Natural killer cell (primary cell): Measurements from ENCODE around the gene NME1. TPM values are rescaled to one million over a fixed set of nuclear protein-coding genes. Genes with fewer than 3 reads are reported as not detected.
"Not testable (repeated sequence)": the region's sequence is repeated elsewhere in the genome, so short reads cannot be mapped to it uniquely, and the experiment has no call there.

Source experiments
- ATAC-seq, 3 donors: fragments of 150-1000 bp in 2 of 3; fragments of 200-7000 bp in 1 of 3; cut with Tn5 transposase; 1 replicate in 1 of 3; 2 replicates in 2 of 3; pipeline ENCODE4 v1.10.0; 2021; ENCODE audit warnings: mild to moderate bottlenecking in 2 of 3, moderate library complexity in 2 of 3
- DNase-seq, 2 donors: peaks; one replicate each; pipeline versions ENCODE4 v3.0.0 to v3.0.0-alpha.2; 2013 to 2021; ENCODE audit warnings: mixed read lengths in 1 of 2
- H3K27ac ChIP-seq: one replicate; pipeline ENCODE4 v1.5.1; 2013; ENCODE audit warnings: mild to moderate bottlenecking, low read length
- H3K27me3 ChIP-seq: one replicate; pipeline ENCODE4 v1.6.1; 2013; ENCODE audit warnings: low read length; ENCODE audit not compliant: control insufficient read depth, insufficient read depth
- H3K36me3 ChIP-seq: one replicate; pipeline ENCODE4 v1.6.1; 2013; ENCODE audit warnings: low read length; ENCODE audit not compliant: control insufficient read depth, insufficient read depth
- H3K4me1 ChIP-seq: one replicate; pipeline ENCODE4 v1.6.1; 2013; ENCODE audit warnings: low read length; ENCODE audit not compliant: control insufficient read depth, insufficient read depth
- H3K4me3 ChIP-seq: one replicate; pipeline ENCODE4 v1.5.1; 2013; ENCODE audit warnings: low read length
- H3K9me3 ChIP-seq: one replicate; pipeline ENCODE4 v1.6.1; 2013; ENCODE audit warnings: low read length; ENCODE audit not compliant: control insufficient read depth, insufficient read depth
- H3K27ac Mint-ChIP-seq, 2 donors: one replicate each; pipeline ENCODE4 v1.8.0; 2022; ENCODE audit warnings: mild to moderate bottlenecking in 2 of 2, mixed read lengths in 2 of 2, moderate library complexity in 1 of 2
- H3K27me3 Mint-ChIP-seq, 2 donors: one replicate each; pipeline ENCODE4 v1.8.0; 2022; ENCODE audit warnings: low read depth in 2 of 2, mixed read lengths in 2 of 2
- H3K36me3 Mint-ChIP-seq: one replicate; pipeline ENCODE4 v1.8.0; 2022; ENCODE audit warnings: mixed read lengths
- H3K4me1 Mint-ChIP-seq, 2 donors: one replicate each; pipeline ENCODE4 v1.8.0; 2022; ENCODE audit warnings: mixed read lengths in 2 of 2
- H3K4me3 Mint-ChIP-seq: one replicate; pipeline ENCODE4 v1.8.0; 2022; ENCODE audit warnings: mild to moderate bottlenecking, moderate library complexity, mixed read lengths
- H3K9me3 Mint-ChIP-seq, 2 donors: one replicate each; pipeline ENCODE4 v1.8.0; 2022; ENCODE audit warnings: mixed read lengths in 2 of 2
- WGBS: methylation state at CpG from one replicate; pipeline ENCODE4 v1.1.7; 2013; ENCODE audit warnings: missing lambda C conversion rate; ENCODE audit not compliant: insufficient coverage; 5-methylcytosine and 5-hydroxymethylcytosine counted together
- intact Hi-C: fragments of 100-400 bp; cut with micrococcal nuclease; formaldehyde crosslinking; loops from one replicate; pipeline ENCODE4 v1.14.2; 2022
- total RNA-seq, 4 donors: library from RNA; stranded (reverse); fragments of 120-200 nt in 1 of 4; gene quantifications; one replicate each; pipeline versions ENCODE4 v1.2.3 to v1.2.4, GENCODE V29; 2013 to 2022
- TF ChIP-seq, protein P1 (sequence below): fragments of 200-600 bp; IDR thresholded peaks from one replicate; pipeline ENCODE4 v1.8.0; 2022; ENCODE audit warnings: antibody characterized with exemption

Gene NME1
- 10 to 100 TPM; 14.7 to 17.8 (median 15.0) TPM for total RNA-seq
- total RNA-seq (2013), result 19.6 TPM

DNA sequence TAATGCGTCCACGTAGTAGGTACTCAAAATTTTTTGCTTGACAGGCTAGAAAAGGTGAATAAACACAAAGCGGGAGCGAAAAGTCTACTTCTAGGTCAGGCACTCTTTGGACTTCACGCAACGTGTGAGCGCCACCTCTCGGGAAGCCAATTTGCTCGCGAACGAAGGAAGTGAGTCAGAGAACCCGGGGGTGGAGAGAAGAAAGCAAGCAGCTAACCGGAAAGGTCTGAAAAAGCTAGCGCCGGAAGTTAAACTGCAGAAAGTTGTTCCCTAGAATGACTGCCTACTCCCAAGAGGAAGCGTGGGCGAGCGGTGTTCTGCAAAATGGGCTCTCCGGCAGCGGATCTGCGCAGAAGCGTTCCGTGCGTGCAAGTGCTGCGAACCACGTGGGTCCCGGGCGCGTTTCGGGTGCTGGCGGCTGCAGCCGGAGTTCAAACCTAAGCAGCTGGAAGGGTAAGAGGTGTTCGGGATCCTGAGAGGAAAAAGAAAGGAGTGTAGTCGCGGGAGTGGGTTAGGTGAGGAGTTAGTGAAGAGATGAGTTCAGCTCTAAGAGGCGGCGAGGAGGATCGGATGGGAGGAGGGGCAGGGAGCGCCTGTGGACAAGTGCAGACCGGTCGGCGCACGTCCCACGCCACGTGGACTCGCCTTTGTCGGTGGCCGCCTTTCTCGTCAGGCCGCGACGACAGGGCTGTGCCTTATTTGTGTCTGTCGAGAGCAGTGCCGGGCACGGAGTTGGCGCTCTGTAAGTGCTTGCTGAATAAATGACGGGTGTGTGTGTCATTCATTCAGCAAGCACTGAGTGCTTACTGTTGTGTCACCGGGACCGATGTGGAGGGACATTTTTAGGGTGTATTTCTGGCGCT is at the start of gene NME1:
Gene NME1, plus strand, starts transcription at position 350 of the 863 bp plus-strand sequence. CDS start 2,096 bp downstream, outside the sequence.
- ATAC-seq (peak; percentile 94 to 98 (median 94)), DNase-seq (peak; percentile 98)
- Mint-ChIP-seq H3K27me3 (no peaks in the 10 kb centered on the region), H3K4me1 (no peaks in the 10 kb centered on the region), H3K27ac (no peak within 1 kb of the TSS), H3K36me3 (no peaks in the 10 kb centered on the region), H3K9me3 (no peaks in the 10 kb centered on the region), H3K4me3 (no peak within 1 kb of the TSS)
- no peaks in the 10 kb centered on the region for H3K9me3 ChIP-seq
- H3K27me3 ChIP-seq, result no peaks in the 10 kb centered on the region
- peaks cover 14% of the 10 kb centered on the region for H3K4me1 ChIP-seq
- H3K27ac ChIP-seq, result peak within 1 kb of the TSS; percentile 86
- peaks cover 2% of the 10 kb centered on the region for H3K36me3 ChIP-seq
- intact Hi-C loops, result loop anchor here (1.0 to 5.0 kb wide), 7 partner anchors 32 to 434 kb away; partner anchors contain the start of genes LUC7L3, MBTD1, TOB1 and UTP18
- TF ChIP-seq, protein P1, sequence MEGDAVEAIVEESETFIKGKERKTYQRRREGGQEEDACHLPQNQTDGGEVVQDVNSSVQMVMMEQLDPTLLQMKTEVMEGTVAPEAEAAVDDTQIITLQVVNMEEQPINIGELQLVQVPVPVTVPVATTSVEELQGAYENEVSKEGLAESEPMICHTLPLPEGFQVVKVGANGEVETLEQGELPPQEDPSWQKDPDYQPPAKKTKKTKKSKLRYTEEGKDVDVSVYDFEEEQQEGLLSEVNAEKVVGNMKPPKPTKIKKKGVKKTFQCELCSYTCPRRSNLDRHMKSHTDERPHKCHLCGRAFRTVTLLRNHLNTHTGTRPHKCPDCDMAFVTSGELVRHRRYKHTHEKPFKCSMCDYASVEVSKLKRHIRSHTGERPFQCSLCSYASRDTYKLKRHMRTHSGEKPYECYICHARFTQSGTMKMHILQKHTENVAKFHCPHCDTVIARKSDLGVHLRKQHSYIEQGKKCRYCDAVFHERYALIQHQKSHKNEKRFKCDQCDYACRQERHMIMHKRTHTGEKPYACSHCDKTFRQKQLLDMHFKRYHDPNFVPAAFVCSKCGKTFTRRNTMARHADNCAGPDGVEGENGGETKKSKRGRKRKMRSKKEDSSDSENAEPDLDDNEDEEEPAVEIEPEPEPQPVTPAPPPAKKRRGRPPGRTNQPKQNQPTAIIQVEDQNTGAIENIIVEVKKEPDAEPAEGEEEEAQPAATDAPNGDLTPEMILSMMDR, result peak; percentile 68
- under 1% methylated on average over 60 of the region's 60 CpGs for WGBS
- H3K4me3 ChIP-seq, result peak within 1 kb of the TSS; percentile 69

DNA sequence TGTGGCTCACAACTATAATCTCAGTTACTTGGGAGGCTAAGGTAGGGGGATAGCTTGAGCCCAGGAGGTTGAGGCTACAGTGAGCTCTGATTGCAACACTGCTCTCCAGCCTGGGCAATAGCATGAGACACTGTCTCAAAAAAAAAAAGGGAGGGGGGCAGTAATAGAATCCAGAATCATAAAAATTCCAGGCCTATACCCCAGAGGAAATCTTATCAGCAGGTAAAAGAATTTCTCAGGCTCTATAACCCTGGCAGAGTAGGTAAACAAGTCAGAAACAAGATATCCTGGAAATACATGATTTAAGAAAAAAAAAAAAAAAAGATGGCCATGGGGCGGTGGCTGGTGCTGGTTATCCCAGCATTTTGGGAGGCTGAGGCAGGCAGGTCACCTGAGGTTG is 45.6 kb upstream of the NME1 start:
- Histone ChIP-seq H3K9me3 (no peaks in the 10 kb centered on the region), H3K27ac (no peak overlapping the region), H3K4me3 (no peak overlapping the region), H3K36me3 (no peaks in the 10 kb centered on the region), H3K4me1 (peaks cover 5% of the 10 kb centered on the region), H3K27me3 (no peaks in the 10 kb centered on the region)
- ATAC-seq (no peak), DNase-seq (no peak)
- TF ChIP-seq, protein P1, result no peak
- Mint-ChIP-seq H3K36me3 (no peaks in the 10 kb centered on the region), H3K27ac (no peak overlapping the region), H3K4me3 (no peak overlapping the region), H3K9me3 (no peaks in the 10 kb centered on the region), H3K4me1 (peaks cover 14 to 26% of the 10 kb centered on the region in 2 donors), H3K27me3 (no peaks in the 10 kb centered on the region)
- 100% methylated on average over 1 of the region's 1 CpG for WGBS
- intact Hi-C loops, result no loop called here

DNA sequence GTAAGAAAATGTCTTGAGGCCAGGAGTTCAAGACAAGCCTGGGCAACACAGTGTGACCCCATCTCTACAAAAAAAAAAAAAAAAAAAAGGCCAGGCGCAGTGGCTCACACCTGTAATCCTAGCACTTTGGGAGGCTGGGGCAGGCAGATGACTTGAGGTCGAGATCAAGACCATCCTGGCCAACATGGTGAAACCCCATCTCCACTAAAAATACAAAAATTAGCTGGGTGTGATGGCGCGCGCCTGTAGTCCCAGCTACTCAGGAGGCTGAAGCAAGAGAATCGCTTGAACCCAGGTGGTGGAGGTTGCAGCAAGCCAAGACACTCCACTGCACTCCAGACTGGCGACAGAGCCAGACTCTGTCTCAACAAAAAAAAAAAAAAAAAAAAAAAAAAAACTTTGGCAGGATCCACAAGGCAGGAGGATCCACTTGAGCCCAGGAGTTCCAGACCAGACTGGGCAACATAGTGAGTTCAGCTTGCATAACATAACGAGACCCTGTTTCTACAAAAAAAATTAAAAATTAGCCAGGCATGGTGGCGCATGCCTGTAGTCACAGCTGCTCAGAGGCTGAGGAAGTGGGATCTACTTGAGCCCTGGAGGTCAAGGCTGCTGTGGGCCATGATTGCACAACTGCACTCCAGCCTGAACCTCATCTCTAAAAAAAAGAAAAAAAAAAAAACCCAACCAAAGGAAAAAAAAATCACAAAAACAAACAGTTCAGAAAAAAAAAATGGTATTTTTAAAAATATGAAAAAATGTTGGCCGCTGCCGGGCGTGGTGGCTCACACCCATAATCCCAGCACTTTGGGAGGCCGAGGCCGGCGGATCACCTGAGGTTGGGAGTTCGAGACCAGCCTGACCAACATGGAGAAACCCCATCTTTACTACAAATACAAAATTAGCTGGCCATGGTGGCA is 40.8 kb upstream of the NME1 start:
- H3K27me3 Mint-ChIP-seq, H3K27ac Mint-ChIP-seq, DNase-seq, H3K36me3 Mint-ChIP-seq, H3K9me3 Mint-ChIP-seq, H3K27me3 ChIP-seq, H3K4me3 Mint-ChIP-seq, H3K27ac ChIP-seq, H3K9me3 ChIP-seq, H3K36me3 ChIP-seq, H3K4me3 ChIP-seq, H3K4me1 ChIP-seq: not testable (repeated sequence)
- peak in 1 of 3 donors; percentile 32 for ATAC-seq
- 89% methylated on average over 15 of the region's 16 CpGs for WGBS
- intact Hi-C loops, result loop anchor here (10.0 kb wide), 1 partner anchor 78 kb away; no protein-coding TSS in a partner anchor
- H3K4me1 Mint-ChIP-seq, result peaks cover 13 to 14% of the 10 kb centered on the region in 2 donors

DNA sequence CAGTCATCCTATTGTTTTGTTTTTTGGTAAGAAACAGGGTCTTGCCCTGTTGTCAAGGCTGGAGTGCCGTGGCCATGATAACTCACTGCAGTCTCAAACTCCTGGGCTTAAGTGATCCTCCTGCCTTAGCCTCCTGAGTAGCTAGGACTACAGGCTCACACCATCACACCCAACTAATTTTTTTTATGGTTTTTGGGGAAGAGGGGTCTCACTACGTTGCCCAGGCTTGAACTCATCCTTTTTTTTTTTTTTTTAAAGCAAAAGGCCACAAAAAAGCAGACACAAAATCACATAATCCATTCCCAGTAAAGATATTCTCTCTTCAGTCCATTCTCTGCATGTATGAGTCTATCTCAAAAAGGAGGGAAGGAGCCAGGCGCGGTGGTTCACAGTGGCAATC is 38.2 kb upstream of the NME1 start:
- H3K4me3 ChIP-seq, result no peak overlapping the region
- no peaks in the 10 kb centered on the region for H3K36me3 Mint-ChIP-seq
- peaks cover 18% of the 10 kb centered on the region for H3K4me1 ChIP-seq
- TF ChIP-seq, protein P1, result no peak
- intact Hi-C loops, result loop anchor here (10.0 kb wide), 1 partner anchor 80 kb away; no protein-coding TSS in a partner anchor
- no peak for DNase-seq
- ATAC-seq, result no peak
- no peaks in the 10 kb centered on the region for H3K27me3 ChIP-seq
- no peak overlapping the region for H3K4me3 Mint-ChIP-seq
- no peaks in the 10 kb centered on the region for H3K9me3 ChIP-seq
- H3K36me3 ChIP-seq, result no peaks in the 10 kb centered on the region
- 96% methylated on average over 4 of the region's 4 CpGs for WGBS
- peaks cover 32 to 36% of the 10 kb centered on the region in 2 donors for H3K4me1 Mint-ChIP-seq
- no peaks in the 10 kb centered on the region for H3K27me3 Mint-ChIP-seq
- H3K27ac Mint-ChIP-seq, result peak overlapping the region in 1 of 2 donors; percentile 9
- no peaks in the 10 kb centered on the region for H3K9me3 Mint-ChIP-seq
- H3K27ac ChIP-seq, result no peak overlapping the region
